T follicular helper cell (primary cell): ENCODE data around the gene XIRP1.

Experiments
- DNase-seq: peaks from one replicate; pipeline ENCODE4 v3.0.0-alpha.2; 2020; ENCODE audit warnings: low read depth

Gene XIRP1

GRCh38 chr3:39208463-39209055, 16.2 kb upstream of the XIRP1 start:
- no peak for DNase-seq

GRCh38 chr3:39207361-39208186, 15.2 kb upstream of the XIRP1 start:
- no peak for DNase-seq

- no peak for DNase-seq
Observed at GRCh38 chr3:39205919-39206516, 13.6 kb upstream of the XIRP1 start.

GRCh38 chr3:39205131-39205530, 12.7 kb upstream of the XIRP1 start:
- no peak for DNase-seq

GRCh38 chr3:39203860-39204259, 11.5 kb upstream of the XIRP1 start:
- no peak for DNase-seq

GRCh38 chr3:39203402-39203801, 11.0 kb upstream of the XIRP1 start:
- DNase-seq: no peak

- DNase-seq: no peak
Observed at GRCh38 chr3:39202094-39202493, 9.7 kb upstream of the XIRP1 start.

- DNase-seq: no peak
Observed at GRCh38 chr3:39196671-39197356, 4.4 kb upstream of the XIRP1 start.

GRCh38 chr3:39196034-39196433, 3.6 kb upstream of the XIRP1 start:
- DNase-seq: no peak

GRCh38 chr3:39193391-39193790, 996 bp upstream of the XIRP1 start:
- no peak for DNase-seq

GRCh38 chr3:39191773-39192172, 622 bp downstream of the XIRP1 start:
- DNase-seq: no peak

GRCh38 chr3:39191111-39191510, 1.3 kb downstream of the XIRP1 start:
- no peak for DNase-seq

- no peak for DNase-seq
Observed at GRCh38 chr3:39190281-39191025, 1.9 kb downstream of the XIRP1 start.

- DNase-seq: peak; percentile 27
Observed at GRCh38 chr3:39189959-39190269, 2.5 kb downstream of the XIRP1 start.

GRCh38 chr3:39189150-39189958, 3.0 kb downstream of the XIRP1 start:
- DNase-seq: no peak

- no peak for DNase-seq
Observed at GRCh38 chr3:39188271-39189149, 3.9 kb downstream of the XIRP1 start.

- no peak for DNase-seq
Observed at GRCh38 chr3:39187372-39188155, 4.8 kb downstream of the XIRP1 start.

- no peak for DNase-seq
Observed at GRCh38 chr3:39186692-39187151, 5.7 kb downstream of the XIRP1 start.

GRCh38 chr3:39185959-39186691, 6.3 kb downstream of the XIRP1 start:
- DNase-seq: no peak
